Measurements from ENCODE around the gene TMEM141.

TMEM141 gene

GRCh38 chr9:136804509-136805206 is 13.5 kb downstream of the TMEM141 start:
- no peak for TF ChIP-seq SPI1 (IDR thresholded peaks at IDR 0.05; ENCODE audit: low read depth, low read length)
- TF ChIP-seq TAF1 (IDR thresholded peaks at IDR 0.05; ENCODE audit: low read depth, low read length), result no peak
- no peak for TF ChIP-seq POLR2AphosphoS5 (IDR thresholded peaks at IDR 0.05; ENCODE audit: low read depth, low read length)
- no peak for TF ChIP-seq PAX5 (IDR thresholded peaks at IDR 0.05; ENCODE audit: insufficient read depth, low read length, severe bottlenecking)
- no peak for TF ChIP-seq POU2F2 (IDR thresholded peaks at IDR 0.05; ENCODE audit: low read depth, low read length)
- TF ChIP-seq POLR2A (IDR thresholded peaks at IDR 0.05; ENCODE audit: low read depth, low read length), result no peak
- peak; percentile 8 for DNase-seq (ENCODE audit: insufficient read length, low spot score)
- no peak for FAIRE-seq

GRCh38 chr9:136805207-136805740 is 14.1 kb downstream of the TMEM141 start:
- TF ChIP-seq TAF1 (IDR thresholded peaks at IDR 0.05; ENCODE audit: low read depth, low read length), result no peak
- no peak for TF ChIP-seq SPI1 (IDR thresholded peaks at IDR 0.05; ENCODE audit: low read depth, low read length)
- no peak for TF ChIP-seq POLR2A (IDR thresholded peaks at IDR 0.05; ENCODE audit: low read depth, low read length)
- TF ChIP-seq POLR2AphosphoS5 (IDR thresholded peaks at IDR 0.05; ENCODE audit: low read depth, low read length), result no peak
- TF ChIP-seq PAX5 (IDR thresholded peaks at IDR 0.05; ENCODE audit: insufficient read depth, low read length, severe bottlenecking), result no peak
- TF ChIP-seq POU2F2 (IDR thresholded peaks at IDR 0.05; ENCODE audit: low read depth, low read length), result no peak
- no peak for DNase-seq (ENCODE audit: insufficient read length, low spot score)
- no peak for FAIRE-seq

- DNase-seq (ENCODE audit: insufficient read length, low spot score), result no peak
- no peak for TF ChIP-seq TAF1 (IDR thresholded peaks at IDR 0.05; ENCODE audit: low read depth, low read length)
- TF ChIP-seq POLR2AphosphoS5 (IDR thresholded peaks at IDR 0.05; ENCODE audit: low read depth, low read length), result no peak
- TF ChIP-seq SPI1 (IDR thresholded peaks at IDR 0.05; ENCODE audit: low read depth, low read length), result no peak
- no peak for TF ChIP-seq POLR2A (IDR thresholded peaks at IDR 0.05; ENCODE audit: low read depth, low read length)
- no peak for TF ChIP-seq PAX5 (IDR thresholded peaks at IDR 0.05; ENCODE audit: insufficient read depth, low read length, severe bottlenecking)
- TF ChIP-seq POU2F2 (IDR thresholded peaks at IDR 0.05; ENCODE audit: low read depth, low read length), result no peak
- FAIRE-seq, result no peak
These were observed 14.9 kb downstream of the TMEM141 start for GRCh38 chr9:136806067-136806466.

- no peak for TF ChIP-seq TAF1 (IDR thresholded peaks at IDR 0.05; ENCODE audit: low read depth, low read length)
- no peak for TF ChIP-seq PAX5 (IDR thresholded peaks at IDR 0.05; ENCODE audit: insufficient read depth, low read length, severe bottlenecking)
- no peak for TF ChIP-seq POU2F2 (IDR thresholded peaks at IDR 0.05; ENCODE audit: low read depth, low read length)
- no peak for TF ChIP-seq POLR2A (IDR thresholded peaks at IDR 0.05; ENCODE audit: low read depth, low read length)
- TF ChIP-seq POLR2AphosphoS5 (IDR thresholded peaks at IDR 0.05; ENCODE audit: low read depth, low read length), result no peak
- TF ChIP-seq SPI1 (IDR thresholded peaks at IDR 0.05; ENCODE audit: low read depth, low read length), result no peak
- FAIRE-seq (no peak), DNase-seq (ENCODE audit: insufficient read length, low spot score) (peak; percentile 7)
These were observed 15.6 kb downstream of the TMEM141 start for GRCh38 chr9:136806631-136807201.

GRCh38 chr9:136807281-136808074 is 16.3 kb downstream of the TMEM141 start, which contains the start of gene RABL6:
Gene RABL6 (plus strand): TSS chr9:136807948. CDS start chr9:136808197, 249 bp downstream.
- DNase-seq (ENCODE audit: insufficient read length, low spot score) (peak; percentile 98), FAIRE-seq (peak; percentile 96)
- TF ChIP-seq TAF1 (IDR thresholded peaks at IDR 0.05; ENCODE audit: low read depth, low read length), result peak; percentile 90
- TF ChIP-seq POLR2AphosphoS5 (IDR thresholded peaks at IDR 0.05; ENCODE audit: low read depth, low read length), result no peak; the same call in none of the 2 replicates
- TF ChIP-seq PAX5 (IDR thresholded peaks at IDR 0.05; ENCODE audit: insufficient read depth, low read length, severe bottlenecking), result no peak
- TF ChIP-seq POLR2A (IDR thresholded peaks at IDR 0.05; ENCODE audit: low read depth, low read length), result peak; percentile 61; the same call in 1 of the 2 replicates

GRCh38 chr9:136808075-136808805 is 17.1 kb downstream of the TMEM141 start:
- peak; percentile 57 for DNase-seq (ENCODE audit: insufficient read length, low spot score)
- no peak for FAIRE-seq

GRCh38 chr9:136808806-136809158 is 17.6 kb downstream of the TMEM141 start:
- FAIRE-seq (no peak), DNase-seq (ENCODE audit: insufficient read length, low spot score) (no peak)
- no peak for TF ChIP-seq SPI1 (IDR thresholded peaks at IDR 0.05; ENCODE audit: low read depth, low read length)
- TF ChIP-seq POLR2A (IDR thresholded peaks at IDR 0.05; ENCODE audit: low read depth, low read length), result no peak
- no peak for TF ChIP-seq PAX5 (IDR thresholded peaks at IDR 0.05; ENCODE audit: insufficient read depth, low read length, severe bottlenecking)
- TF ChIP-seq POU2F2 (IDR thresholded peaks at IDR 0.05; ENCODE audit: low read depth, low read length), result no peak
- no peak for TF ChIP-seq TAF1 (IDR thresholded peaks at IDR 0.05; ENCODE audit: low read depth, low read length)
- TF ChIP-seq POLR2AphosphoS5 (IDR thresholded peaks at IDR 0.05; ENCODE audit: low read depth, low read length), result no peak

More at GRCh38 chr9:136808075-136808805, 17.1 kb downstream of the TMEM141 start:
- TF ChIP-seq TAF1 (IDR thresholded peaks at IDR 0.05; ENCODE audit: low read depth, low read length) (peak; percentile 72), POU2F2 (IDR thresholded peaks at IDR 0.05; ENCODE audit: low read depth, low read length) (no peak), PAX5 (IDR thresholded peaks at IDR 0.05; ENCODE audit: insufficient read depth, low read length, severe bottlenecking) (peak; percentile 88)

- FAIRE-seq (no peak), DNase-seq (ENCODE audit: insufficient read length, low spot score) (no peak)
These were observed 23.7 kb downstream of the TMEM141 start for GRCh38 chr9:136814725-136815421.

More at GRCh38 chr9:136814725-136815421, 23.7 kb downstream of the TMEM141 start:
- no peak for TF ChIP-seq PAX5 (IDR thresholded peaks at IDR 0.05; ENCODE audit: insufficient read depth, low read length, severe bottlenecking)
- no peak for TF ChIP-seq POLR2A (IDR thresholded peaks at IDR 0.05; ENCODE audit: low read depth, low read length)
- no peak for TF ChIP-seq POLR2AphosphoS5 (IDR thresholded peaks at IDR 0.05; ENCODE audit: low read depth, low read length)
- no peak for TF ChIP-seq SPI1 (IDR thresholded peaks at IDR 0.05; ENCODE audit: low read depth, low read length)
- no peak for TF ChIP-seq TAF1 (IDR thresholded peaks at IDR 0.05; ENCODE audit: low read depth, low read length)
- no peak for TF ChIP-seq POU2F2 (IDR thresholded peaks at IDR 0.05; ENCODE audit: low read depth, low read length)
